Common myeloid progenitor, CD34-positive (primary cell): ENCODE measurements around the gene ATXN7L3B. TPM values are rescaled to one million over a fixed set of nuclear protein-coding genes. Genes with fewer than 3 reads are reported as not detected.

Experiments used
- CTCF ChIA-PET: fragments of 350-600 bp; sonication (Branson Sonifier 250); formaldehyde crosslinking; loops from one replicate; lab custom pipeline; 2021; ENCODE audit warnings: antibody characterized with exemption; lab: Charles Lee
- POLR2A ChIA-PET: fragments of 350-600 bp; sonication (Branson Sonifier 250); formaldehyde crosslinking; loops from one replicate; lab custom pipeline; 2021; ENCODE audit warnings: antibody characterized with exemption; lab: Charles Lee
- DNase-seq, 3 donors: peaks; one replicate each; pipeline versions ENCODE4 v3.0.0 to v3.0.0-alpha.2; 2013
- H3K27ac ChIP-seq, 2 experiments: 1 replicate in 1 of 2; 2 replicates in 1 of 2; pipeline ENCODE4 v1.7.0; 2013; ENCODE audit warnings: inconsistent platforms in 2 of 2, low read length in 2 of 2, mild to moderate bottlenecking in 2 of 2, low read depth in 1 of 2, moderate library complexity in 1 of 2; ENCODE audit not compliant: severe bottlenecking in 2 of 2, insufficient read depth in 1 of 2, poor library complexity in 1 of 2
- H3K27me3 ChIP-seq, 5 experiments: replicated peaks in 2 of 5; 1 replicate in 3 of 5; 2 replicates in 2 of 5; pipeline versions ENCODE4 v1.6.1 to v1.7.0; 2013; ENCODE audit warnings: low read length in 4 of 5, mild to moderate bottlenecking in 2 of 5, moderate library complexity in 2 of 5, inconsistent platforms in 1 of 5; ENCODE audit not compliant: insufficient read depth in 5 of 5, control insufficient read depth in 4 of 5
- H3K36me3 ChIP-seq, 4 experiments: 1 replicate in 2 of 4; 2 replicates in 2 of 4; pipeline versions ENCODE4 v1.6.1 to v1.7.0; 2013; ENCODE audit warnings: low read length in 3 of 4, control low read depth in 1 of 4, mild to moderate bottlenecking in 1 of 4; ENCODE audit not compliant: control insufficient read depth in 4 of 4, insufficient read depth in 4 of 4
- H3K4me1 ChIP-seq, 4 experiments: 1 replicate in 3 of 4; 2 replicates in 1 of 4; pipeline versions ENCODE4 v1.6.1 to v1.7.1; 2013; ENCODE audit warnings: low read length in 3 of 4, mild to moderate bottlenecking in 3 of 4, control low read depth in 1 of 4, inconsistent platforms in 1 of 4, moderate library complexity in 1 of 4; ENCODE audit not compliant: control insufficient read depth in 4 of 4, insufficient read depth in 4 of 4; ENCODE audit errors: control extremely low read depth in 1 of 4
- H3K4me3 ChIP-seq, 7 experiments: 1 replicate in 4 of 7; 2 replicates in 3 of 7; pipeline versions ENCODE4 v1.5.1 to v1.7.0; 2013; ENCODE audit warnings: mild to moderate bottlenecking in 7 of 7, low read length in 6 of 7, moderate library complexity in 6 of 7, inconsistent platforms in 2 of 7, low read depth in 2 of 7, control low read depth in 1 of 7; ENCODE audit not compliant: insufficient read depth in 4 of 7, control insufficient read depth in 1 of 7; ENCODE audit errors: extremely low read depth in 1 of 7
- H3K9me3 ChIP-seq, 5 experiments: 1 replicate in 4 of 5; 2 replicates in 1 of 5; pipeline versions ENCODE4 v1.6.1 to v1.7.1; 2013; ENCODE audit warnings: low read length in 4 of 5, mild to moderate bottlenecking in 2 of 5, inconsistent platforms in 1 of 5, low read depth in 1 of 5, moderate library complexity in 1 of 5; ENCODE audit not compliant: control insufficient read depth in 4 of 5, insufficient read depth in 2 of 5; ENCODE audit errors: control extremely low read depth in 1 of 5
- WGBS: methylation state at CpG from one replicate; pipeline ENCODE4 v1.1.5; 2013; ENCODE audit not compliant: insufficient coverage; 5-methylcytosine and 5-hydroxymethylcytosine counted together
- polyA plus RNA-seq: library from polyadenylated mRNA; unstranded; fragments of 120-200 nt; gene quantifications from one replicate; pipeline ENCODE4 v1.2.1, GENCODE V29; 2013

Gene ATXN7L3B, protein sequence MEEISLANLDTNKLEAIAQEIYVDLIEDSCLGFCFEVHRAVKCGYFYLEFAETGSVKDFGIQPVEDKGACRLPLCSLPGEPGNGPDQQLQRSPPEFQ
- 69.3 TPM for polyA plus RNA-seq

- Histone ChIP-seq H3K27ac (peak within 1 kb of the TSS; percentile 100), H3K9me3 (no peaks in the 10 kb centered on the region), H3K4me3 (peak within 1 kb of the TSS; percentile 58 to 95 (median 92)), H3K4me1 (peaks cover 25 to 54% (median 34%) of the 10 kb centered on the region in 4 experiments), H3K27me3 (no peaks in the 10 kb centered on the region), H3K36me3 (peaks cover 3 to 30% (median 10%) of the 10 kb centered on the region in 4 experiments)
- POLR2A ChIA-PET, result no interaction called here
- peak; percentile 96 to 99 (median 98) for DNase-seq
- under 1% methylated on average over 44 of the region's 49 CpGs for WGBS
- CTCF ChIA-PET, result interaction anchor here (2.5 kb wide), 1 partner anchor 123 kb away, joined by 7 read pairs; no protein-coding TSS in a partner anchor
Observed at GRCh38 chr12:74537707-74538385, at the start of gene ATXN7L3B. ATXN7L3B (plus strand) TSS chr12:74537835; CDS start chr12:74538113, 278 bp downstream.

DNA sequence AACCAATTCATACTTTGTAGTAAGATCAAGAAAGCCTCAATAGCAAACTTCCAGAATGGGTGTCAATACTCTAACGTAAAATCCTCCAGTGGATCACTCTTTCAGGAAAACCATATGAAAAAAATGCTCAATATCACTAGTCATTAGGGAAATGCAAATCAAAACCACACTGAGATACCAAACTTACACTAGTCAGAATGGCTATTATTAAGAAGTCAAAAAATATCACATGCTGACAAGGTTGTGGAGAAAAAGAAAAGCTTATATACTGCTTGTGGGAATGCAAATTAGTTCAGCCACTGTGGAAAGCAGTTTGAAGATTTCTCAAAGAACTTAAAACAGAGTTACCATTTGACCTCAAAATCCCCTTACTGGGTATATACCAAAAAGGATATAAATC, 49.5 kb upstream of the ATXN7L3B start:
- ChIA-PET POLR2A (no interaction called here), CTCF (no interaction called here)
- no peaks in the 10 kb centered on the region for H3K27me3 ChIP-seq
- WGBS, result no CpG with 5 or more reads among the region's 1 CpG
- peaks cover 0 to 16% (median 6%) of the 10 kb centered on the region in 4 experiments for H3K4me1 ChIP-seq
- H3K4me3 ChIP-seq, result no peak overlapping the region
- no peak overlapping the region for H3K27ac ChIP-seq
- DNase-seq, result no peak
- H3K36me3 ChIP-seq, result no peaks in the 10 kb centered on the region
- no peaks in the 10 kb centered on the region for H3K9me3 ChIP-seq

GRCh38 chr12:74489543-74489942, 48.1 kb upstream of the ATXN7L3B start:
- DNase-seq, result no peak
- POLR2A ChIA-PET, result no interaction called here
- Histone ChIP-seq H3K4me3 (no peak overlapping the region), H3K27ac (no peak overlapping the region), H3K27me3 (no peaks in the 10 kb centered on the region), H3K9me3 (no peaks in the 10 kb centered on the region), H3K36me3 (no peaks in the 10 kb centered on the region), H3K4me1 (peaks cover 0 to 16% (median 4%) of the 10 kb centered on the region in 4 experiments)
- CTCF ChIA-PET, result interaction anchor here (0.6 kb wide), 1 partner anchor 534 kb away, joined by 3 read pairs; no protein-coding TSS in a partner anchor
- WGBS, result 83% methylated on average over 1 of the region's 2 CpGs

GRCh38 chr12:74490390-74491064, 47.1 kb upstream of the ATXN7L3B start:
- Histone ChIP-seq H3K27ac (no peak overlapping the region), H3K9me3 (no peaks in the 10 kb centered on the region), H3K36me3 (no peaks in the 10 kb centered on the region), H3K4me3 (peak overlapping the region in 5 of 7 experiments; percentile 23 to 50 (median 43)), H3K27me3 (no peaks in the 10 kb centered on the region), H3K4me1 (peaks cover 0 to 9% (median 2%) of the 10 kb centered on the region in 4 experiments)
- CTCF ChIA-PET, result no interaction called here
- peak in 2 of 3 donors; percentile 18 to 30 for DNase-seq
- WGBS, result 0% methylated on average over 1 of the region's 3 CpGs
- POLR2A ChIA-PET, result no interaction called here

GRCh38 chr12:74491374-74491773, 46.3 kb upstream of the ATXN7L3B start:
- ChIA-PET CTCF (no interaction called here), POLR2A (no interaction called here)
- Histone ChIP-seq H3K27ac (no peak overlapping the region), H3K27me3 (no peaks in the 10 kb centered on the region), H3K4me1 (peaks cover 0 to 9% (median 2%) of the 10 kb centered on the region in 4 experiments), H3K9me3 (no peaks in the 10 kb centered on the region), H3K36me3 (no peaks in the 10 kb centered on the region), H3K4me3 (no peak overlapping the region)
- no CpG with 5 or more reads among the region's 1 CpG for WGBS
- DNase-seq, result no peak

- Histone ChIP-seq H3K36me3 (no peaks in the 10 kb centered on the region), H3K4me1 (peaks cover 0 to 21% (median 7%) of the 10 kb centered on the region in 4 experiments), H3K27me3 (no peaks in the 10 kb centered on the region), H3K9me3 (no peaks in the 10 kb centered on the region), H3K27ac (no peak overlapping the region), H3K4me3 (no peak overlapping the region)
- ChIA-PET CTCF (interaction anchor here (0.7 kb wide), 1 partner anchor 53 kb away, joined by 3 read pairs; no protein-coding TSS in a partner anchor), POLR2A (no interaction called here)
- WGBS, result no CpG with 5 or more reads among the region's 1 CpG
- DNase-seq, result peak; percentile 14 to 72 (median 58)
Observed at GRCh38 chr12:74499192-74499591, 38.4 kb upstream of the ATXN7L3B start.
